Measurements from ENCODE around the gene DOCK6. TPM values are rescaled to one million over a fixed set of nuclear protein-coding genes. Genes with fewer than 3 reads are reported as not detected.

The DOCK6 gene
- total RNA-seq, 1 experiment from 2014 or later: 88.8 TPM

GRCh38 chr19:11264452-11265176 lies 2.3 kb upstream of the DOCK6 start:
- ChIA-PET POLR2A (interaction anchor here (0.6 to 1.0 kb wide), 2 partner anchors 22 to 985 kb away, joined by 3 to 5 read pairs; no protein-coding TSS in a partner anchor), CTCF (interaction anchor here (0.6 to 1.9 kb wide), 14 partner anchors 10 to 181 kb away, joined by 3 to 10 read pairs (median 4); partner anchors contain the start of genes KANK2, ODAD3 and SWSAP1)
- Mint-ChIP-seq H3K9me3 (no peaks in the 10 kb centered on the region), H3K27ac (peak overlapping the region; percentile 77), H3K36me3 (no peaks in the 10 kb centered on the region), H3K4me3 (no peak overlapping the region), H3K4me1 (peaks cover 18% of the 10 kb centered on the region), H3K27me3 (ENCODE audit: low read depth) (no peaks in the 10 kb centered on the region; the same call in 1 of the 2 replicates)
- ATAC-seq (peak; percentile 73), DNase-seq (ENCODE audit: low spot score) (peak; percentile 70)
- TF ChIP-seq ZNF423 (CRISPR knock-in tag; IDR thresholded peaks at IDR 0.05): no peak
- TF ChIP-seq ATF1 (CRISPR knock-in tag; IDR thresholded peaks at IDR 0.05): no peak
- TF ChIP-seq FOXP1 (CRISPR knock-in tag; IDR thresholded peaks at IDR 0.05; ENCODE audit: borderline replicate concordance): peak; percentile 67; the same call in 1 of the 2 replicates
- no peak for TF ChIP-seq MXD4 (CRISPR knock-in tag; IDR thresholded peaks at IDR 0.05; ENCODE audit: borderline replicate concordance)
- TF ChIP-seq USF1 (CRISPR knock-in tag; IDR thresholded peaks at IDR 0.05): peak; percentile 70; the same call in 1 of the 2 replicates
- TF ChIP-seq MAX (CRISPR knock-in tag; IDR thresholded peaks at IDR 0.05): peak; percentile 71; the same call in 1 of the 2 replicates
- TF ChIP-seq CREM (CRISPR knock-in tag; IDR thresholded peaks at IDR 0.05): no peak
- TF ChIP-seq ETV6 (CRISPR knock-in tag; IDR thresholded peaks at IDR 0.05): 0 out of 2 replicates have a peak, but pooled peaks have one; percentile 31
- no peak for TF ChIP-seq ZSCAN18 (CRISPR knock-in tag; IDR thresholded peaks at IDR 0.05)
- TF ChIP-seq ZNF232 (CRISPR knock-in tag; IDR thresholded peaks at IDR 0.05): 0 out of 2 replicates have a peak, but pooled peaks have one; percentile 46
- peak; percentile 13; the same call in 1 of the 2 replicates for TF ChIP-seq NFYB (CRISPR knock-in tag; conservative IDR thresholded peaks at IDR 0.05; ENCODE audit: low read depth)
- no peak for TF ChIP-seq TCF7 (CRISPR knock-in tag; IDR thresholded peaks at IDR 0.05; ENCODE audit: low read depth)
- peak; percentile 35 for TF ChIP-seq GABPB1 (CRISPR knock-in tag; IDR thresholded peaks at IDR 0.05)
- peak; percentile 86 for TF ChIP-seq FOXP4 (CRISPR knock-in tag; IDR thresholded peaks at IDR 0.05)
- TF ChIP-seq TEAD1 (CRISPR knock-in tag; IDR thresholded peaks at IDR 0.05): no peak
- TF ChIP-seq STAT6 (CRISPR knock-in tag; conservative IDR thresholded peaks at IDR 0.05; ENCODE audit: low read depth): no peak
- no peak for TF ChIP-seq ELF4 (CRISPR knock-in tag; IDR thresholded peaks at IDR 0.05; ENCODE audit: low read depth)
- TF ChIP-seq NFATC4 (CRISPR knock-in tag; IDR thresholded peaks at IDR 0.05): no peak
- TF ChIP-seq ZNF121 (CRISPR knock-in tag; IDR thresholded peaks at IDR 0.05): peak; percentile 96
- TF ChIP-seq ZNF219 (CRISPR knock-in tag; IDR thresholded peaks at IDR 0.05; ENCODE audit: borderline replicate concordance): no peak
- no peak for TF ChIP-seq SMAD3 (CRISPR knock-in tag; IDR thresholded peaks at IDR 0.05; ENCODE audit: borderline replicate concordance)
- no peak for TF ChIP-seq ZNF416 (CRISPR knock-in tag; IDR thresholded peaks at IDR 0.05)
- peak; percentile 57 for TF ChIP-seq FOXK1 (CRISPR knock-in tag; IDR thresholded peaks at IDR 0.05)
- no peak for TF ChIP-seq AR (CRISPR knock-in tag; IDR thresholded peaks at IDR 0.05)
- TF ChIP-seq USF2 (CRISPR knock-in tag; IDR thresholded peaks at IDR 0.05): peak; percentile 79
- 0 out of 2 replicates have a peak, but pooled peaks have one; percentile 33 for TF ChIP-seq SP1 (CRISPR knock-in tag; conservative IDR thresholded peaks at IDR 0.05)
- TF ChIP-seq FOXJ3 (CRISPR knock-in tag; IDR thresholded peaks at IDR 0.05; ENCODE audit: borderline replicate concordance): no peak

Data from WTC11 (cell line).